IMR-90 (cell line): ENCODE results near the gene ATP6V0E2. TPM values are rescaled to one million over a fixed set of nuclear protein-coding genes. Genes with fewer than 3 reads are reported as not detected.
A peak's percentile ranks its signal among the peaks of the same experiment; 100 is the strongest.

Source experiments
- ATAC-seq: fragments of 200-7000 bp; cut with Tn5 transposase; 2 replicates; pipeline ENCODE4 v1.9.1; 2020; ENCODE audit warnings: low read depth, mild to moderate bottlenecking, moderate library complexity
- BruUV-seq: library from RNA; stranded (reverse); fragments of 400-500 nt; replicated peaks from 2 replicates; lab custom pipeline; 2021; lab: Mats Ljungman, UMichigan
- CTCF ChIA-PET: fragments of 300-600 bp; formaldehyde crosslinking; extraction: SDS; loops from one replicate; lab custom pipeline; 2021; ENCODE audit warnings: antibody characterized with exemption; lab: Yijun Ruan, JAX
- POLR2A ChIA-PET: fragments of 300-600 bp; sonication (Branson Sonifier 250); formaldehyde crosslinking; loops from one replicate; lab custom pipeline; 2022; ENCODE audit warnings: antibody characterized with exemption; ENCODE audit not compliant: unreplicated experiment; lab: Charles Lee
- DNase-seq: peaks from one replicate; pipeline ENCODE4 v3.0.0; 2013
- H2AFZ ChIP-seq: replicated peaks from 2 replicates; pipeline ENCODE3; 2013; ENCODE audit warnings: low read length, mild to moderate bottlenecking; ENCODE audit not compliant: poor library complexity
- H2AK5ac ChIP-seq: 2 replicates; pipeline ENCODE4 v1.6.1; 2013; ENCODE audit warnings: low read depth, low read length, inconsistent platforms
- H2AK9ac ChIP-seq: replicated peaks from 2 replicates; pipeline ENCODE3; 2013; ENCODE audit warnings: mild to moderate bottlenecking, low read depth, low read length, moderate library complexity; ENCODE audit not compliant: poor library complexity
- H2BK120ac ChIP-seq: 2 replicates; pipeline ENCODE4 v1.6.1; 2013; ENCODE audit warnings: low read depth, low read length, inconsistent platforms
- H2BK15ac ChIP-seq: 3 replicates; pipeline ENCODE4 v1.6.1; 2013; ENCODE audit warnings: low read depth, low read length, inconsistent platforms
- H2BK20ac ChIP-seq: 2 replicates; pipeline ENCODE4 v1.6.1; 2013; ENCODE audit warnings: low read depth, mild to moderate bottlenecking, inconsistent platforms, low read length, moderate library complexity
- H2BK5ac ChIP-seq: 2 replicates; pipeline ENCODE4 v1.6.1; 2013; ENCODE audit warnings: mild to moderate bottlenecking, low read depth, low read length, inconsistent platforms; ENCODE audit not compliant: poor library complexity, severe bottlenecking
- H3K14ac ChIP-seq: replicated peaks from 2 replicates; pipeline ENCODE4 v1.6.1; 2013; ENCODE audit warnings: low read depth, low read length, inconsistent platforms
- H3K18ac ChIP-seq: 2 replicates; pipeline ENCODE4 v1.6.1; 2013; ENCODE audit warnings: low read depth, low read length, control low read depth
- H3K23ac ChIP-seq: 2 replicates; pipeline ENCODE4 v1.6.1; 2013; ENCODE audit warnings: low read depth, low read length, inconsistent platforms
- H3K27ac ChIP-seq: 2 replicates; pipeline ENCODE4 v1.5.1; 2013; ENCODE audit warnings: mild to moderate bottlenecking, control low read depth, low read length; ENCODE audit not compliant: insufficient read depth
- H3K27me3 ChIP-seq: 2 replicates; pipeline ENCODE4 v1.6.1; 2013; ENCODE audit warnings: low read length; ENCODE audit not compliant: control insufficient read depth, insufficient read depth
- H3K36me3 ChIP-seq: 2 replicates; pipeline ENCODE4 v1.6.1; 2013; ENCODE audit warnings: low read length, mixed read lengths; ENCODE audit not compliant: control insufficient read depth, insufficient read depth
- H3K4ac ChIP-seq: 2 replicates; pipeline ENCODE4 v1.6.1; 2013; ENCODE audit warnings: low read depth, low read length, inconsistent platforms
- H3K4me1 ChIP-seq: 2 replicates; pipeline ENCODE4 v1.6.1; 2013; ENCODE audit warnings: low read length, mixed read lengths; ENCODE audit not compliant: control insufficient read depth, insufficient read depth
- H3K4me2 ChIP-seq: 2 replicates; pipeline ENCODE4 v1.6.1; 2013; ENCODE audit warnings: low read depth, mild to moderate bottlenecking, control low read depth, low read length, moderate library complexity
- H3K4me3 ChIP-seq: 2 replicates; pipeline ENCODE4 v1.5.1; 2013; ENCODE audit warnings: low read depth, mild to moderate bottlenecking, control low read depth, low read length, moderate library complexity; ENCODE audit not compliant: insufficient read depth
- H3K56ac ChIP-seq: 2 replicates; pipeline ENCODE4 v1.6.1; 2013; ENCODE audit warnings: low read length, inconsistent platforms; ENCODE audit not compliant: insufficient read depth; ENCODE audit errors: extremely low read depth
- H3K79me1 ChIP-seq, 2 experiments: 2 replicates each; pipeline ENCODE4 v1.6.1; 2013; ENCODE audit warnings: low read length in 2 of 2, inconsistent platforms in 1 of 2, low read depth in 1 of 2
- H3K9ac ChIP-seq: 2 replicates; pipeline ENCODE4 v1.6.1; 2013; ENCODE audit warnings: low read depth, low read length, control low read depth
- H3K9me1 ChIP-seq: 2 replicates; pipeline ENCODE4 v1.6.1; 2013; ENCODE audit warnings: low read length, inconsistent platforms; ENCODE audit not compliant: insufficient read depth
- H3K9me3 ChIP-seq: 2 replicates; pipeline ENCODE4 v1.6.1; 2013; ENCODE audit warnings: low read length; ENCODE audit not compliant: control insufficient read depth, insufficient read depth
- H4K20me1 ChIP-seq: 2 replicates; pipeline ENCODE4 v1.6.1; 2013; ENCODE audit warnings: low read length, inconsistent platforms; ENCODE audit not compliant: insufficient read depth
- H4K5ac ChIP-seq: 2 replicates; pipeline ENCODE4 v1.6.1; 2013; ENCODE audit warnings: mild to moderate bottlenecking, low read depth, low read length, control low read depth
- H4K8ac ChIP-seq, 2 experiments: 2 replicates each; pipeline ENCODE4 v1.6.1; 2013; ENCODE audit warnings: low read depth in 2 of 2, low read length in 2 of 2, control low read depth in 1 of 2, inconsistent platforms in 1 of 2
- H4K91ac ChIP-seq: 2 replicates; pipeline ENCODE4 v1.6.1; 2013; ENCODE audit warnings: low read depth, low read length, inconsistent platforms; ENCODE audit not compliant: insufficient read depth
- BHLHE40 ChIP-seq: fragments of 150-350 bp; IDR thresholded peaks from 2 replicates; pipeline ENCODE4 v1.6.1; 2016; ENCODE audit warnings: mild to moderate bottlenecking, low read depth, low read length
- CHD1 ChIP-seq: IDR thresholded peaks from 2 replicates; pipeline ENCODE4 v1.6.1; 2012; ENCODE audit warnings: low read depth, low read length, improper control_type of control experiment
- FOS ChIP-seq: fragments of 150-350 bp; IDR thresholded peaks from 2 replicates; pipeline ENCODE4 v1.6.1; 2016; ENCODE audit warnings: low read depth, low read length
- MAFK ChIP-seq: IDR thresholded peaks from 2 replicates; pipeline ENCODE4 v1.6.1; 2012; ENCODE audit warnings: low read depth, low read length, improper control_type of control experiment
- MXI1 ChIP-seq: IDR thresholded peaks from 2 replicates; pipeline ENCODE4 v1.6.1; 2012; ENCODE audit warnings: low read depth, mild to moderate bottlenecking, low read length, moderate library complexity, borderline replicate concordance
- NFE2L2 ChIP-seq: fragments of 150-350 bp; IDR thresholded peaks from 2 replicates; pipeline ENCODE4 v1.6.1; 2016; ENCODE audit warnings: low read depth, mild to moderate bottlenecking, low read length
- POLR2A ChIP-seq: IDR thresholded peaks from 2 replicates; pipeline ENCODE4 v1.6.1; 2012; ENCODE audit warnings: mild to moderate bottlenecking, low read depth, low read length
- RAD21 ChIP-seq: IDR thresholded peaks from 2 replicates; pipeline ENCODE4 v1.6.1; 2012; ENCODE audit warnings: low read length, improper control_type of control experiment
- RCOR1 ChIP-seq: IDR thresholded peaks from 2 replicates; pipeline ENCODE4 v1.6.1; 2012; ENCODE audit warnings: mild to moderate bottlenecking, low read length, improper control_type of control experiment; ENCODE audit not compliant: insufficient replicate concordance
- RFX5 ChIP-seq: IDR thresholded peaks from 2 replicates; pipeline ENCODE4 v1.8.0; 2012; ENCODE audit warnings: low read depth, mild to moderate bottlenecking, low read length, moderate library complexity
- SMC3 ChIP-seq: fragments of 150-350 bp; IDR thresholded peaks from 2 replicates; pipeline ENCODE4 v1.6.1; 2016; ENCODE audit warnings: low read depth, mild to moderate bottlenecking, antibody characterized with exemption, low read length, moderate library complexity
- WGBS, 2 experiments: methylation state at CpG; one replicate each; pipeline versions ENCODE4 v1.1.5 to v1.1.7; 2013; ENCODE audit warnings: missing lambda C conversion rate in 2 of 2; ENCODE audit not compliant: insufficient read length in 1 of 2; ENCODE audit errors: extremely low coverage in 2 of 2; 5-methylcytosine and 5-hydroxymethylcytosine counted together
- dilution Hi-C: fragments of 300-500 bp; cut with HindIII; formaldehyde crosslinking; loops from one replicate; pipeline ENCODE4 v1.14.3; 2018; ENCODE audit warnings: low sequenced_read_pairs; ENCODE audit not compliant: unreplicated experiment
- in situ Hi-C: fragments of 300-500 bp; cut with MboI; formaldehyde crosslinking; loops from 3 replicates; pipeline ENCODE4 v1.14.3; 2019; ENCODE audit warnings: low sequenced_read_pairs, inconsistent platforms, mixed read lengths
- intact Hi-C: fragments of 100-400 bp; cut with micrococcal nuclease; formaldehyde crosslinking; loops from 2 replicates; pipeline ENCODE4 v1.10.0; 2022
- polyA plus RNA-seq, 3 experiments: library from polyadenylated mRNA; depleted of rRNA; stranded (reverse); fragments of >200 nt; gene quantifications; 2 replicates each; pipeline ENCODE4 v1.2.3, GENCODE V29; 2012; ENCODE audit warnings: low replicate concordance in 1 of 3
- total RNA-seq: library from RNA; depleted of rRNA; stranded (reverse); fragments of >200 nt; gene quantifications from 2 replicates; pipeline ENCODE4 v1.2.3, GENCODE V29; 2012
- TF ChIP-seq, protein P1 (sequence below): fragments of 150-350 bp; IDR thresholded peaks from 2 replicates; pipeline ENCODE4 v1.6.1; 2016; ENCODE audit warnings: low read depth, mild to moderate bottlenecking, low read length, moderate library complexity, borderline replicate concordance
- TF ChIP-seq, protein P2 (sequence below): conservative IDR thresholded peaks from 2 replicates; pipeline ENCODE4 v1.5.1; 2012; ENCODE audit warnings: mild to moderate bottlenecking, low read depth, low read length, improper control_type of control experiment

Gene ATP6V0E2
- total and polyA plus RNA-seq, 2 of the 4 experiments (the other 2 are of a cell fraction), result 5.7 to 30.3 TPM

DNA sequence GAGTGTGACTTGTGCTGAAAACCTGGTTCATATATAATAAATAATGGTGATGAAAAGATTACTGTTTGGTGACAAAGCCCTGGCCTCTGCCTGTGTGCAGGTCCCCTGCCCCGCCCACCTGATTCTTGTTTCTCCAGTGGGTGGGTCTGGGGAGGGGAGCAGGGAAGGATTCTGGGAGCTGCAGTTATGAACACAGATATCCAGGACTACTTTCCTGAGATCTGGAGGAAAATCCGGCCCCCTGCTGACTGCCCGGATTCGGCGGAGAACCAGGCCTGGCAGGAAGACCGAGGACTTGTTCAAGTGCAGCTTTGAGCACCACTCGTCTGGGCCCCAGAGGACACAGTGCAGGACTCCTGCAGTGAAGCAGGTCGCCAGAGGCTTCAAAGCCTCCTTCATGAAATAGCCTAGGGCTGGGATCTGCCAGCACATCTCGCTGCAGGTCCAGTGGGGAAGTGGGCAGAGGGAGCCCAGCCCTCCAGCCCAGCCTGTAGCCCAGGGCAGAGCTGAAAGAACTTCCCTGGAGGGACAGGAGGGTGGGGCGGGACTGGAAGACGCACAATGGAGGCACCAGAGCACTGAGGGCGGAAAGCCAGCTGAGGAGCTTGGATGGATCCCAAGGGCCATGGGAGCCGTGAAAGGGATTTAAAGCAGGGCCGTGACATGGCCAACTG lies 7.0 kb downstream of the ATP6V0E2 start:
- H3K9me1 ChIP-seq, result no peaks in the 10 kb centered on the region
- dilution Hi-C loops, result no loop called here
- no peak overlapping the region for H3K9ac ChIP-seq
- H3K27ac ChIP-seq, result no peak overlapping the region
- H2BK20ac ChIP-seq, result no peak overlapping the region
- no peaks in the 10 kb centered on the region for H3K79me1 ChIP-seq
- H3K36me3 ChIP-seq, result no peaks in the 10 kb centered on the region
- 49% methylated on average over 3 of the region's 14 CpGs; no CpG with 5 or more reads in 1 of the 2 experiments for WGBS, 2 experiments
- ATAC-seq (no peak), DNase-seq (no peak)
- no peak overlapping the region for H3K4ac ChIP-seq
- POLR2A ChIA-PET, result no interaction called here
- no peaks in the 10 kb centered on the region for H3K27me3 ChIP-seq
- H3K4me1 ChIP-seq, result peaks cover 3% of the 10 kb centered on the region; the same call in 1 of the 2 replicates
- H2BK5ac ChIP-seq, result no peak overlapping the region
- no peak overlapping the region for H3K56ac ChIP-seq
- no peak overlapping the region for H4K91ac ChIP-seq
- no TSS peak for BruUV-seq
- H3K23ac ChIP-seq, result no peak overlapping the region
- H4K8ac ChIP-seq, result no peak overlapping the region
- in situ Hi-C loops, result no loop called here
- H2BK15ac ChIP-seq, result no peak overlapping the region
- no peak overlapping the region for H2AK9ac ChIP-seq
- no peak overlapping the region for H3K4me2 ChIP-seq
- H3K4me3 ChIP-seq, result no peak overlapping the region
- H2BK120ac ChIP-seq, result no peak overlapping the region
- TF ChIP-seq MAFK (no peak), BHLHE40 (no peak), POLR2A (no peak), SMC3 (no peak), CHD1 (no peak), RCOR1 (no peak), MXI1 (no peak), RFX5 (no peak), FOS (no peak), RAD21 (no peak), NFE2L2 (no peak)
- TF ChIP-seq, protein P1, sequence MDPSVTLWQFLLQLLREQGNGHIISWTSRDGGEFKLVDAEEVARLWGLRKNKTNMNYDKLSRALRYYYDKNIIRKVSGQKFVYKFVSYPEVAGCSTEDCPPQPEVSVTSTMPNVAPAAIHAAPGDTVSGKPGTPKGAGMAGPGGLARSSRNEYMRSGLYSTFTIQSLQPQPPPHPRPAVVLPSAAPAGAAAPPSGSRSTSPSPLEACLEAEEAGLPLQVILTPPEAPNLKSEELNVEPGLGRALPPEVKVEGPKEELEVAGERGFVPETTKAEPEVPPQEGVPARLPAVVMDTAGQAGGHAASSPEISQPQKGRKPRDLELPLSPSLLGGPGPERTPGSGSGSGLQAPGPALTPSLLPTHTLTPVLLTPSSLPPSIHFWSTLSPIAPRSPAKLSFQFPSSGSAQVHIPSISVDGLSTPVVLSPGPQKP, result no peak
- TF ChIP-seq, protein P2, sequence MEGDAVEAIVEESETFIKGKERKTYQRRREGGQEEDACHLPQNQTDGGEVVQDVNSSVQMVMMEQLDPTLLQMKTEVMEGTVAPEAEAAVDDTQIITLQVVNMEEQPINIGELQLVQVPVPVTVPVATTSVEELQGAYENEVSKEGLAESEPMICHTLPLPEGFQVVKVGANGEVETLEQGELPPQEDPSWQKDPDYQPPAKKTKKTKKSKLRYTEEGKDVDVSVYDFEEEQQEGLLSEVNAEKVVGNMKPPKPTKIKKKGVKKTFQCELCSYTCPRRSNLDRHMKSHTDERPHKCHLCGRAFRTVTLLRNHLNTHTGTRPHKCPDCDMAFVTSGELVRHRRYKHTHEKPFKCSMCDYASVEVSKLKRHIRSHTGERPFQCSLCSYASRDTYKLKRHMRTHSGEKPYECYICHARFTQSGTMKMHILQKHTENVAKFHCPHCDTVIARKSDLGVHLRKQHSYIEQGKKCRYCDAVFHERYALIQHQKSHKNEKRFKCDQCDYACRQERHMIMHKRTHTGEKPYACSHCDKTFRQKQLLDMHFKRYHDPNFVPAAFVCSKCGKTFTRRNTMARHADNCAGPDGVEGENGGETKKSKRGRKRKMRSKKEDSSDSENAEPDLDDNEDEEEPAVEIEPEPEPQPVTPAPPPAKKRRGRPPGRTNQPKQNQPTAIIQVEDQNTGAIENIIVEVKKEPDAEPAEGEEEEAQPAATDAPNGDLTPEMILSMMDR, result no peak
- no peaks in the 10 kb centered on the region for H3K9me3 ChIP-seq
- no peak overlapping the region for H3K14ac ChIP-seq
- intact Hi-C loops, result loop anchor here (5.0 kb wide), 2 partner anchors 122 to 167 kb away; no protein-coding TSS in a partner anchor
- no peak overlapping the region for H2AK5ac ChIP-seq
- H4K5ac ChIP-seq, result no peak overlapping the region
- H4K20me1 ChIP-seq, result no peaks in the 10 kb centered on the region
- peak overlapping the region; percentile 43 for H2AFZ ChIP-seq
- H3K18ac ChIP-seq, result no peak overlapping the region
- CTCF ChIA-PET, result no interaction called here
